Activated naive CD4-positive, alpha-beta T cell treated with Interleukin-2 at 50 U/mL for 16 hours (primary cell): ENCODE results near the gene TAS2R7.
"Not testable (repeated sequence)": the region's sequence is repeated elsewhere in the genome, so short reads cannot be mapped to it uniquely, and the experiment has no call there.

Experiments used
- DNase-seq: peaks from one replicate; pipeline ENCODE4 v3.0.0-alpha.2; 2020

The TAS2R7 gene

GRCh38 chr12:10802587-10802986 lies at the start of gene TAS2R7:
TSS of gene TAS2R7 (minus strand) at chr12:10802627. CDS start at chr12:10802570, 57 bp downstream.
- no peak for DNase-seq

- no peak for DNase-seq
Measured at GRCh38 chr12:10851243-10851858, 48.9 kb upstream of the TAS2R7 start.

- DNase-seq = no peak
Measured at GRCh38 chr12:10849425-10849878, 47.0 kb upstream of the TAS2R7 start, which contains the start of gene PRR4. TSS of gene PRR4 (minus strand) at chr12:10849475. CDS start at chr12:10849437, 38 bp downstream.

GRCh38 chr12:10847744-10848143 lies 45.3 kb upstream of the TAS2R7 start:
- DNase-seq = no peak

GRCh38 chr12:10842862-10843261 lies 40.4 kb upstream of the TAS2R7 start:
- DNase-seq = no peak

GRCh38 chr12:10838461-10838860 lies 36.0 kb upstream of the TAS2R7 start:
- DNase-seq = no peak

- no peak for DNase-seq
Measured at GRCh38 chr12:10829994-10830393, 27.6 kb upstream of the TAS2R7 start.

GRCh38 chr12:10826258-10826657 lies 23.8 kb upstream of the TAS2R7 start, which contains the start of gene TAS2R10:
TSS of gene TAS2R10 (minus strand) at chr12:10826358. CDS start at chr12:10826269, 89 bp downstream.
- DNase-seq = no peak

- DNase-seq = no peak
Measured at GRCh38 chr12:10824957-10825356, 22.5 kb upstream of the TAS2R7 start.

- DNase-seq = no peak
Measured at GRCh38 chr12:10811883-10812536, 9.6 kb upstream of the TAS2R7 start.

GRCh38 chr12:10810068-10810467 lies 7.6 kb upstream of the TAS2R7 start, which contains the start of gene TAS2R9:
TSS of gene TAS2R9 (minus strand) at chr12:10810168. CDS start at chr12:10810075, 93 bp downstream.
- no peak for DNase-seq

- DNase-seq = no peak
Measured at GRCh38 chr12:10807186-10807585, 4.8 kb upstream of the TAS2R7 start, which contains the start of gene TAS2R8. TSS of gene TAS2R8 (minus strand) at chr12:10807286. CDS start at chr12:10806980, 306 bp downstream.

GRCh38 chr12:10801741-10802140 lies 686 bp downstream of the TAS2R7 start:
- DNase-seq = no peak

- no peak for DNase-seq
Measured at GRCh38 chr12:10794222-10794621, 8.2 kb downstream of the TAS2R7 start.

- DNase-seq = not testable (repeated sequence)
Measured at GRCh38 chr12:10791769-10792168, 10.7 kb downstream of the TAS2R7 start.

- DNase-seq = no peak
Measured at GRCh38 chr12:10783252-10783651, 19.2 kb downstream of the TAS2R7 start.

GRCh38 chr12:10779103-10779502 lies 23.3 kb downstream of the TAS2R7 start:
- DNase-seq = no peak

- DNase-seq = no peak
Measured at GRCh38 chr12:10771132-10771733, 31.2 kb downstream of the TAS2R7 start.

GRCh38 chr12:10759657-10760056 lies 42.8 kb downstream of the TAS2R7 start:
- no peak for DNase-seq

- no peak for DNase-seq
Measured at GRCh38 chr12:10756194-10756593, 46.2 kb downstream of the TAS2R7 start.

GRCh38 chr12:10753059-10753458 lies 49.4 kb downstream of the TAS2R7 start:
- DNase-seq = no peak
